Measurements from ENCODE around the gene ZNF556. TPM values are rescaled to one million over a fixed set of nuclear protein-coding genes. Genes with fewer than 3 reads are reported as not detected.

Gene ZNF556
- total and polyA plus RNA-seq, 4 donors: 0.02 to 0.09 TPM; not detected in 2

GRCh38 chr19:2854849-2855248, 12.3 kb upstream of the ZNF556 start:
- TF ChIP-seq, protein P1, sequence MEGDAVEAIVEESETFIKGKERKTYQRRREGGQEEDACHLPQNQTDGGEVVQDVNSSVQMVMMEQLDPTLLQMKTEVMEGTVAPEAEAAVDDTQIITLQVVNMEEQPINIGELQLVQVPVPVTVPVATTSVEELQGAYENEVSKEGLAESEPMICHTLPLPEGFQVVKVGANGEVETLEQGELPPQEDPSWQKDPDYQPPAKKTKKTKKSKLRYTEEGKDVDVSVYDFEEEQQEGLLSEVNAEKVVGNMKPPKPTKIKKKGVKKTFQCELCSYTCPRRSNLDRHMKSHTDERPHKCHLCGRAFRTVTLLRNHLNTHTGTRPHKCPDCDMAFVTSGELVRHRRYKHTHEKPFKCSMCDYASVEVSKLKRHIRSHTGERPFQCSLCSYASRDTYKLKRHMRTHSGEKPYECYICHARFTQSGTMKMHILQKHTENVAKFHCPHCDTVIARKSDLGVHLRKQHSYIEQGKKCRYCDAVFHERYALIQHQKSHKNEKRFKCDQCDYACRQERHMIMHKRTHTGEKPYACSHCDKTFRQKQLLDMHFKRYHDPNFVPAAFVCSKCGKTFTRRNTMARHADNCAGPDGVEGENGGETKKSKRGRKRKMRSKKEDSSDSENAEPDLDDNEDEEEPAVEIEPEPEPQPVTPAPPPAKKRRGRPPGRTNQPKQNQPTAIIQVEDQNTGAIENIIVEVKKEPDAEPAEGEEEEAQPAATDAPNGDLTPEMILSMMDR (IDR thresholded peaks at IDR 0.05; ENCODE audit: control extremely low read depth, extremely low read depth): no peak
- peaks cover 18 to 57% (median 48%) of the 10 kb centered on the region in 4 donors for H3K36me3 ChIP-seq (ENCODE audit: control insufficient read depth in 4 of 4, insufficient read depth in 4 of 4, low read length in 4 of 4)
- H3K4me1 ChIP-seq (ENCODE audit: control insufficient read depth in 5 of 5, insufficient read depth in 5 of 5, low read length in 5 of 5): no peaks in the 10 kb centered on the region
- H3K27ac ChIP-seq (ENCODE audit: low read depth in 1 of 2, low read length in 1 of 2): no peak overlapping the region
- no peak overlapping the region for H3K4me3 ChIP-seq
- DNase-seq (no peak), ATAC-seq (ENCODE audit: insufficient read depth, low FRiP score) (no peak)
- no peaks in the 10 kb centered on the region for H3K27me3 ChIP-seq (ENCODE audit: control insufficient read depth in 3 of 3, insufficient read depth in 3 of 3, low read length in 2 of 3)
- peaks cover 21 to 62% (median 34%) of the 10 kb centered on the region in 4 donors for H3K9me3 ChIP-seq (ENCODE audit: control insufficient read depth in 4 of 4, insufficient read depth in 3 of 4, low read length in 3 of 4)
- H3K9ac ChIP-seq (ENCODE audit: insufficient read depth in 1 of 2, low read length in 2 of 2): no peak overlapping the region
- 96 to 97% methylated on average over 3 of the region's 3 CpGs for WGBS, 2 donors

GRCh38 chr19:2856457-2857050, 10.6 kb upstream of the ZNF556 start:
- 93 to 96% methylated on average over 5 of the region's 5 CpGs for WGBS, 2 donors
- Histone ChIP-seq H3K9me3 (ENCODE audit: control insufficient read depth in 4 of 4, insufficient read depth in 3 of 4, low read length in 3 of 4) (peaks cover 20 to 55% (median 30%) of the 10 kb centered on the region in 4 donors), H3K4me3 (no peak overlapping the region), H3K9ac (ENCODE audit: insufficient read depth in 1 of 2, low read length in 2 of 2) (no peak overlapping the region), H3K36me3 (ENCODE audit: control insufficient read depth in 4 of 4, insufficient read depth in 4 of 4, low read length in 4 of 4) (peaks cover 16 to 42% (median 36%) of the 10 kb centered on the region in 4 donors), H3K27ac (ENCODE audit: low read depth in 1 of 2, low read length in 1 of 2) (no peak overlapping the region), H3K27me3 (ENCODE audit: control insufficient read depth in 3 of 3, insufficient read depth in 3 of 3, low read length in 2 of 3) (no peaks in the 10 kb centered on the region), H3K4me1 (ENCODE audit: control insufficient read depth in 5 of 5, insufficient read depth in 5 of 5, low read length in 5 of 5) (no peaks in the 10 kb centered on the region)
- ATAC-seq (ENCODE audit: insufficient read depth, low FRiP score) (no peak), DNase-seq (no peak)
- TF ChIP-seq, protein P1 (IDR thresholded peaks at IDR 0.05; ENCODE audit: control extremely low read depth, extremely low read depth): no peak

GRCh38 chr19:2858864-2859263, 8.3 kb upstream of the ZNF556 start:
- TF ChIP-seq, protein P1 (IDR thresholded peaks at IDR 0.05; ENCODE audit: control extremely low read depth, extremely low read depth): no peak
- H3K9ac ChIP-seq (ENCODE audit: insufficient read depth in 1 of 2, low read length in 2 of 2): no peak overlapping the region
- no peaks in the 10 kb centered on the region for H3K4me1 ChIP-seq (ENCODE audit: control insufficient read depth in 5 of 5, insufficient read depth in 5 of 5, low read length in 5 of 5)
- peaks cover 0 to 19% (median 14%) of the 10 kb centered on the region in 4 donors for H3K36me3 ChIP-seq (ENCODE audit: control insufficient read depth in 4 of 4, insufficient read depth in 4 of 4, low read length in 4 of 4)
- ATAC-seq (ENCODE audit: insufficient read depth, low FRiP score) (no peak), DNase-seq (no peak)
- H3K4me3 ChIP-seq: no peak overlapping the region
- no peak overlapping the region for H3K27ac ChIP-seq (ENCODE audit: low read depth in 1 of 2, low read length in 1 of 2)
- peaks cover 3 to 37% (median 14%) of the 10 kb centered on the region in 4 donors for H3K9me3 ChIP-seq (ENCODE audit: control insufficient read depth in 4 of 4, insufficient read depth in 3 of 4, low read length in 3 of 4)
- 78% methylated on average over 27 of the region's 27 CpGs for WGBS, 2 donors
- no peaks in the 10 kb centered on the region for H3K27me3 ChIP-seq (ENCODE audit: control insufficient read depth in 3 of 3, insufficient read depth in 3 of 3, low read length in 2 of 3)

GRCh38 chr19:2863816-2864215, 3.3 kb upstream of the ZNF556 start:
- no peaks in the 10 kb centered on the region for H3K36me3 ChIP-seq (ENCODE audit: control insufficient read depth in 4 of 4, insufficient read depth in 4 of 4, low read length in 4 of 4)
- WGBS, 2 donors: 77 to 87% methylated on average over 10 of the region's 10 CpGs
- peaks cover 0 to 10% (median 2%) of the 10 kb centered on the region in 4 donors for H3K9me3 ChIP-seq (ENCODE audit: control insufficient read depth in 4 of 4, insufficient read depth in 3 of 4, low read length in 3 of 4)
- H3K27me3 ChIP-seq (ENCODE audit: control insufficient read depth in 3 of 3, insufficient read depth in 3 of 3, low read length in 2 of 3): no peaks in the 10 kb centered on the region
- H3K9ac ChIP-seq (ENCODE audit: insufficient read depth in 1 of 2, low read length in 2 of 2): no peak overlapping the region
- H3K4me3 ChIP-seq: no peak overlapping the region
- H3K27ac ChIP-seq (ENCODE audit: low read depth in 1 of 2, low read length in 1 of 2): no peak overlapping the region
- DNase-seq (no peak), ATAC-seq (ENCODE audit: insufficient read depth, low FRiP score) (no peak)
- TF ChIP-seq, protein P1 (IDR thresholded peaks at IDR 0.05; ENCODE audit: control extremely low read depth, extremely low read depth): no peak
- H3K4me1 ChIP-seq (ENCODE audit: control insufficient read depth in 5 of 5, insufficient read depth in 5 of 5, low read length in 5 of 5): no peaks in the 10 kb centered on the region

All from lung (tissue), 12 donors.